GM20431 (cell line): ENCODE data around the gene DLEU7.

Source experiments
- in situ Hi-C: fragments of 300-500 bp; cut with MseI, MboI; formaldehyde crosslinking; loops from one replicate; pipeline ENCODE4 v1.15.0; 2020; ENCODE audit warnings: low sequenced_read_pairs; ENCODE audit not compliant: unreplicated experiment

The DLEU7 gene

DNA sequence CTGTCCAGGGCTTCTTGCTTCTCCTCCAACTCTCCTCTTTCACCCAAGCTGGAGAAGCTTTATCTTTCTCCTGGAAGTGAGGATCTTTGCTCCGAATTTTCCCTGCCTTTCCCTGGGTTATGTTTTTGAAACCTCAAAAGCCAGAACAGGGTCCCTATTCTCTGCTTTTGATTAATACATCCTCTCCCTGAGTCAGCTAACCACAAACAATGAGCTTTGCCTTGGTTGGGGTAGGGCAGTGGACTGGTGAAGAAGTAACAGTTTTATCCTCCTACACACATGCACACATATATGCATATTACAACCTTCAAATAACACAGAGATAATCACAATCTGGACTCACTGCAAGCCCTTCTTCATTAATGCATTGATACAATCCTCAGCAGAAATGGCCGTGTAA is 44.6 kb downstream of the DLEU7 start:
- in situ Hi-C loops = loop anchor here (25.0 kb wide), 1 partner anchor 837 kb away; no protein-coding TSS in a partner anchor

DNA sequence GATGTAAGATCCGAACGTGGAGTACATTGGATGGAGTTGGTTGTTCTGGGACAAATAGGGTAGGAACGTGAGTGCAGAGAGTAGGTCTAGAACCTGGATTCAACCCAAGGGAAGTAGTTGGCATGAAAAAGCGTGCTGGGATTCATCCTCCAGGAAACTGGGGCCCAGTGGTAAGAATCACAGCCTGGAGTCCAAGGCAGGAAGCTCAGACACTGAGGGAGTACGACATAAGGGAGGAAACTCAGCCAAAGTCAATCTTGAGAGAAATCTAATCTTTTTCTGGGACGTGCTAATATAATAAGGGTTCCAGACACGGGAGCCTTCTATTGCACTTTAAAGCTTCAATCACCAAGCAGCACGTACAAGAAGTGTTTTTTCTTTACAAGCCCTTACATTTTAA is 46.4 kb downstream of the DLEU7 start:
- in situ Hi-C loops = loop anchor here (25.0 kb wide), 1 partner anchor 835 kb away; no protein-coding TSS in a partner anchor

DNA sequence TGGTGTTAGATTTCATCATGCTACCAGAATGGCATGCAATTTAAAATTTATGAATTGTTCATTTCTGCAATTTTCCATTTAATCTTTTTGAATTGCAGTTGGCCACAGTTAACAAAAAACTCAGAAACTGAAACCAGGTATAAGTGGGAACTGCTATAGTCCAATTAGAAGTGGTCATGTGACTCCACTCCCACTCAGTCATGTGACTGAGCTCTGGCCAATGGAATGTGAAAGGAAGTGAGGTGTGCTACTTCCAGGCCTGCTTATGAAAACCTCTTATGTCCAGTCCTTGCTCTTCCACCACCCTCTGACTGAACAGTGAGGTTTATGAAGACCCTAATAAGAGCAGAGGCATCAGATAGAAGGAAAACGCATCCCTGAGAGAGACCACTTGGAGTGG is 47.0 kb downstream of the DLEU7 start:
- in situ Hi-C loops = loop anchor here (25.0 kb wide), 1 partner anchor 834 kb away; no protein-coding TSS in a partner anchor

DNA sequence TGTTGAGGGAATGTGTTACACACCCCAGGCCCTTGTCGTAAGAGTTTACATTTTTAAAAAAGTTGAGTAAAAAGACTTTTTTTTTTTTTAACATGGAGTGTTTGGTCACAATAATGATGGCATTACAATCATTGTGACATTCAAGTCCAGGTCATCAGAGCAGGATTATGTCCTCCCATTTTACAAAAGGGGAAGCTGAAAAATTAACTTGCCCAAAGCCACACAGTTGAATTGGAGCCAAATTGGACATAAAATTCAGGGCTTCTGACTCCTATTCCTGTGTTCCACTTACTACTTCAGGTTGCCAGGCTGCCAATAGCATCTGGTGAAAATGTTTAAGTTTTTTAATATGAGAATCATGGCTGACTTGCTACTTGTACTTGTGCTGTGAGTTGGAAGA is 49.3 kb downstream of the DLEU7 start:
- in situ Hi-C loops = loop anchor here (25.0 kb wide), 1 partner anchor 832 kb away; no protein-coding TSS in a partner anchor

DNA sequence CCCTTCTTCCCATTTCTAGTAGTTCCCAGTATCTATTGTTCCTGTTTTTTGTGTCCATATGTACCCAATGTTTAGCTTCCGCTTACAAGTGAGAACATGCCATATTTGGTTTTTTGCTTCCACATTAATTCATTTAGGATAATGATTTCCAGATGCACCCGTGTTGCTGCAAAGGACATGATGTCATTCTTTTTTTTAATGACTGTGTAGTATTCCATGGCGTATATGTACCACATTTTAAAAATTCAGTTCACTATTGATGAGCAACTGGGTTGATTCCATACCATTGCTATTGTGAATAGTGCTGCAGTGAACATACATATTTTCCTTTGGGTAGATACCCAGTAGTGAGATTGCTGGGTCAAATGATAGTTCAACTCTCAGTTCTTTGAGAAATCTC is 50.5 kb downstream of the DLEU7 start:
- in situ Hi-C loops = loop anchor here (25.0 kb wide), 1 partner anchor 831 kb away; no protein-coding TSS in a partner anchor

DNA sequence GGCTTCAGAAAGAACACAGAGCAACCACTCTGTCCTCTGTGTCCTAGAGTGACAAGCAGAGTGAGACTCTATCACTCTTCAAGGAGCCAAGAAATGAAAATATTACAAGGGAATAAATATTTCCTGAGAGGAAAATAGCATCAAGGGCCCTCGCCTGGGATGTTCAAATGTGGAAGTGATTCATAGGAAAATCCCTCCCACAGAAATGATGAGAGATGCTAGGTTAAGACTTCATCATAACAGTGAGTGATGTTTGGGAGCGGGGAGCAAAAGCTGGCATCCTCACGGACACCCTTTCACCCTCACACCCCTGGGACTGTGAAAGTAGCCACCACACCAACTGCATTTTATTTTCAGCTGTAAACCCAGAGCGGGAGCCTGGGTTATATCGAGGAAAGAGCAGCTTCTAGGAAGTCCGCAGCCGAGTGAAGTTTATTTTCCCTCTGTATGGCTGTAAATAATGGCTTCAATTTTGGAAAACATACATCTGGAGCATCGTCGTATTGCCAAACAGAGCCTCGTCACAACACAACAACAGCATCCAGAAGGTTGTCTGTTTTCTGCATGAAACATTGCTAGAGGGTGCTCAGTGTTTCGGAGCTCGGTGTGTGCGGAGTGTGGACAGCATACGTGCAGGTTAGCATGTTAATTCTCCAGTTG is 54.8 kb downstream of the DLEU7 start:
- in situ Hi-C loops = loop anchor here (25.0 kb wide), 1 partner anchor 826 kb away; no protein-coding TSS in a partner anchor

DNA sequence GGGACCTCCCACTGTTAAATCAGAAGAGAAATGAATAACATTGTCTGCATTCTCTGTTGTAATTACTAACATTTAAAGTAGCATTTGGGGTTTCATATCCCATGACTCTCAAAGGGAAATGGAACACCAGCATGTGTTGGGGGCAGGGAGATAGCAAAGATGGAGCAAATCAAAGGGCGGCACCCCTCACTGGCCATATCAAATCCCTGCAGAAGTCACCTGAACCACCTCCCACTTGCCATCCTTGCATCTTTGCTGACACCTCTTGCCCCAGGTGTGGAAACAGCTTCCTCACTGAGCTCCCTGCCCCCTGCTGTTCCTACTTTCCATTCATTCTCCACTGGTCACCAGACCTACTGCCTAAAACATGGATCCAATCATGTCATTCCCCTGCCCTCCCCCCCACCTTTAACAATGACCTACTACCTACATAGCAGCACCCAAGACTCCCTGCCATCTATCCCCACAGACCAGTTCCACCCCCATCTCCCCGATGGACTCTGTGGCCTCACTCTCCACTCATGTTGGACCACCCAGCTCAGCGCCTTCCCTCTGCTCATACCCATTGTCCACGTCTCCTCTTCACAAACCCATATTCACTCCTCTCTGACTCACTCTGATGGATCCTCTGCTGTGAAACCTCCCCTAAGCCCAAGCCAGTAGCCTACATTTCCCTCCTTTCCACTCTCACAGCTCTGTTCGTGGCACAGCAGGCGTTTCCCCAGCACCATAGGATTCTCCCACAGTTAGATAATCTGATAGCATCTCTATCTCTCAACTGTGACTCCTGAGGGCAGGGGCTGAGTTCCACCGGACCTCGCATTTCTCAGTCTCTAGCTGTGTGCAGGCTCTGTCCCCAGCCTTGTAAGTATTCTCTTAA is 55.9 kb downstream of the DLEU7 start:
- in situ Hi-C loops = loop anchor here (25.0 kb wide), 1 partner anchor 825 kb away; no protein-coding TSS in a partner anchor

DNA sequence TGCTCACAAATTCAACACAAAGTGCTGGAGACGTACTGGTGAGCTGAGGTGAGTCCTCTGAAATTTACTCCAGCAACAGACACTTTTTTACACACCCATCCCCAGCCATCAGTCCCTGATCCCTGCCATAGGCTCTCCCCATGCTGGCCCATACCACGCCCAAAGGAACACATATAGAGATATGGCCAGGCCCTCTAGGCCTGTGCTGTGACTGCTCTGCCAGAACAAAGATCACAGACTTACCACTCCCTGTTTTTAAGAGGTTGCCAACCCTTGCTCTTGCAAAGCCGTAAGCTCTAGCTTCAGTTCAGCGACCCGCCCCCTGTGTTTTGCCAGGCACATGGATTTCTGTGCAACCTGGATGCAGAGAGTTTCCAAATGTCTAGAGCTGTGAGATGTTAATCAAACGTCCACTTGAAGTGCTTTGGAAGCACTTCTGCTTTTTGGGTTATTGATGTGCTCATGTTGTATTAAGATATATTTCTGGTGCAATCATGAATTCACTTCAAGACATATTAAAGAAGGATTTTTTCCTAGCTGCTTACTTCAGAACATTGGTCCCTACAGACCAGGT is 59.7 kb downstream of the DLEU7 start:
- in situ Hi-C loops = loop anchor here (25.0 kb wide), 1 partner anchor 822 kb away; no protein-coding TSS in a partner anchor

DNA sequence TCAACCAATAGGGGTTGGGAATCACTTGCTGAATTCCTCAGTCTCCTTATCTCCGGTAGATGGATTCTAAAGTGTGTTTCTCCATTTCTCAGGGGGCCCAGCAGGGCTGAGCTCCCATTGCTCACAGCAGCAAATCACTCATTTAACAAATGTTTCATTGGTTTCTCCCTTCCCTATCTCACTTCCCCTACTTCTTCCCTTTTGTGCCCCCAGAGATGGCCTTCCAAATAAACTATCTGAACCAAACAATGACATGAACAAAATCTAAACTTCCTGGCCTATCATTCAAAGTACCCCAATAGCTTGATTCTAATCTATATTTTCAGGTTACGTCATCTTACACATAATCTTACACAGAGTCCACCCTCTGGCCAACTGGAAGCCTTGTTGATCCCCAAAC is 60.4 kb downstream of the DLEU7 start:
- in situ Hi-C loops = loop anchor here (25.0 kb wide), 1 partner anchor 821 kb away; no protein-coding TSS in a partner anchor

DNA sequence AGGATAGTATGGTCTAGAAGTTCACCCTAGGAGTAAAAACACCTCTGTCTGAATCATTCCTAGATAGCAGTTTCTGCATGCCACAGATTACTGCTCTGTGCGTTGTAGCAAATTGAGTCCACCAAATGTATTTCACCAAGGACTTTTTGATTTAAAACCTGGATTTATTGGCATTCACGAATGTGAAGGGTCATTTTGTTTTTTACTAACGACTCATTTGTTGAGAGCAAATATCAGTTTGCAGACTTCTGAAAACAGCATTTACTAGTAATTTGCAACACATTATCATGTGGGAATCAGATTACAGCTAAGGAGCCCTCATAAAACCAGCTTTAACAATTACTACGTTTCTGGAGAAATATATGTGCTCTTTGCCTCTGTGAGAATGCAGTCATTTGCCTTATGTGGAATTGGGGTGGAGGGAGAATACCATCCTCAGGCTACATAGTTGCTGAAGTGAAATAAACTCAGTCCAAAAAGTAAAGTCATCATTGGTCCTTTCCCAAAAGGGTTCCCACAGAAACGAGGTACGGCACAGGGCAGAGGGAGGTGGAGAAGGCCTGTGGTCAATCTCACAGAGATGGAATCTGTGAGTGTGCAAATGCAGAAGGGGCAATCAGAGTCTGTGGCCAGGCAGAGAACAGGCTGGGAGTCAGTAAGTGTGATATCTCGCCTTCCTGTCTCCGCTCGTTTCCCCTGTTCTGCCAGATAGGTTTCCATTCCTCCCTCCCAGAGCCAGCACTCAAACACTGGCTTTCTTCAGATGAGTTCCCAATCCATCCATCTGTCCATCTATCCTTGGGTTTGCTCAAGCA is 63.1 kb downstream of the DLEU7 start:
- in situ Hi-C loops = loop anchor here (25.0 kb wide), 1 partner anchor 818 kb away; no protein-coding TSS in a partner anchor

DNA sequence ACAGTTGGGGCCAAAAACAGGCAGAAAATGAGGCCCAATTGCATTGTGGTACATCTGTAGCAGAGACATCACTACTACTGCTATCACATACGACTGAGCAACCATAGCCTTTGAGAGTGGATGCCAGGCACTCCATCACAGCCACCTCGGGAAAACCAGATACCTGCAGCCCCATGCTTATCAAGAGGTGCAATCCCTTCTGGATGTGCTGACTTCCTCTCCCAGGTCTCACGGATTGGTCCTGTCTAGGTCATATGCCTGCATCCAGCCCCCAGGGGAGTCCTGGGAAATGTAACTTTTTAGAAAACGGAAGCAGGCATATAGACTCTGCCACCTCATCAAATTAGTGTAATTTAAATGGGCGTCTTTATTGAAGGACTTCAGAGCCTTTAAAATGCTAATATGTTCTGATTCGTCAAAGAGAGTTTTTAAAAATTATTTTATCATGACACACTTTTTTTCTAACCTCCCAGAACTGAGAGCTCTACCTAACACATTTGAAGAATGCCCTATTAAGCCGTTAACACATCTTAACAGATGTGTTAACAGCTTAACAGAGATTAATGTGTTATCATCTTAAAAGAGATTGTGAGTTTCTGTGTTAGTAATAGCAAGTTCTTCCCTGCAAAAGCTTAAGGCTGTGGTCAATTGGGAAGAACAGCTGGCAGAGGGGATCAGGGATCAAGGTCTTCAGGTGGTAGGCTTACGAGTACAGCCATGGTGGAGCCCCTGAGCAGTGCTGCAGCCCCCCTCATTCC is 63.9 kb downstream of the DLEU7 start:
- in situ Hi-C loops = loop anchor here (25.0 kb wide), 1 partner anchor 817 kb away; no protein-coding TSS in a partner anchor
